ENCODE results near the gene METTL22. TPM values are rescaled to one million over a fixed set of nuclear protein-coding genes. Genes with fewer than 3 reads are reported as not detected.
A peak's percentile ranks its signal among the peaks of the same experiment; 100 is the strongest.
"Not testable (repeated sequence)": the region's sequence is repeated elsewhere in the genome, so short reads cannot be mapped to it uniquely, and the experiment has no call there.

The METTL22 gene
- total RNA-seq, 1 donor from 2014 or later = 40.0 TPM

DNA sequence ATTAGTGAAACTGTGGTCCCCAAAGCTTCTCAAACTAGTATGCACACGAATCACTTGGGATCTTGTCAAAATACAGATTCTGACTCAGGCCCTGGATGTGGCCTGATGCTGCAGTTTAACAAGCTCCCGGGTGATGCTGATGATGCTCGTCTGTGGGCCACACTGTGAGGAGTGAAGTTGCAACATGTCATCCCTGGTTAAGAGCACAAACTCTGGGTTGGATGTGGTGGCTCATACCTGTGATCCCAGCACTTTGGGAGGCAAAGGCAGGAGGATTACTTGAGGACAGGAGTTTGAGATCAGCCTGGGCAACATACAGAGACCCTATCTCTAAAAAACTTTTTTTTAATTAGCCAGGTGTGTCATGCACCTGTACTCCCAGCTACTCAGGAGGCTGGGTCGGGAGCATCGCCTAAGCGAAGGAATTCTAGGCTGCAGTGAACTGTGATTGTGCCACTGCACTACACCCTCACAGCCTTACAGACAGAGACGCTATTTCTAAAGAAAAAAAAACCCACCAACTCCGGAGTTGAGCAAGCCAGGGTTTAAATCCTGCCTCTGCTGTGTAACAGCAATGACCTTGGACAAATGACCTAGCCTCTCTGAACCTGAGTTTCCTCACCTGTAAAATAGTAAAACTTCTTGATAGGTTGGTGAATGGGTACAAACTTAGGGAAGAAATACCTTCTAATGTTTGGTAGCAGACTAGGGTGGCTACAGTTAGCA, 28.5 kb downstream of the METTL22 start:
- no peak for DNase-seq (ENCODE audit: extremely low spot score in 2 of 2)
- no peak overlapping the region for H3K27ac ChIP-seq
- H3K4me1 ChIP-seq = no peaks in the 10 kb centered on the region
- no peaks in the 10 kb centered on the region for H3K27me3 ChIP-seq
- intact Hi-C loops (cut with DNase I) = no loop called here
- no peaks in the 10 kb centered on the region for H3K9me3 ChIP-seq
- no peak for TF ChIP-seq POLR2AphosphoS5 (IDR thresholded peaks at IDR 0.05; ENCODE audit: insufficient read depth in 1 of 2, low read depth in 1 of 2)
- no peak for TF ChIP-seq POLR2A (IDR thresholded peaks at IDR 0.05)
- TF ChIP-seq, protein P1, sequence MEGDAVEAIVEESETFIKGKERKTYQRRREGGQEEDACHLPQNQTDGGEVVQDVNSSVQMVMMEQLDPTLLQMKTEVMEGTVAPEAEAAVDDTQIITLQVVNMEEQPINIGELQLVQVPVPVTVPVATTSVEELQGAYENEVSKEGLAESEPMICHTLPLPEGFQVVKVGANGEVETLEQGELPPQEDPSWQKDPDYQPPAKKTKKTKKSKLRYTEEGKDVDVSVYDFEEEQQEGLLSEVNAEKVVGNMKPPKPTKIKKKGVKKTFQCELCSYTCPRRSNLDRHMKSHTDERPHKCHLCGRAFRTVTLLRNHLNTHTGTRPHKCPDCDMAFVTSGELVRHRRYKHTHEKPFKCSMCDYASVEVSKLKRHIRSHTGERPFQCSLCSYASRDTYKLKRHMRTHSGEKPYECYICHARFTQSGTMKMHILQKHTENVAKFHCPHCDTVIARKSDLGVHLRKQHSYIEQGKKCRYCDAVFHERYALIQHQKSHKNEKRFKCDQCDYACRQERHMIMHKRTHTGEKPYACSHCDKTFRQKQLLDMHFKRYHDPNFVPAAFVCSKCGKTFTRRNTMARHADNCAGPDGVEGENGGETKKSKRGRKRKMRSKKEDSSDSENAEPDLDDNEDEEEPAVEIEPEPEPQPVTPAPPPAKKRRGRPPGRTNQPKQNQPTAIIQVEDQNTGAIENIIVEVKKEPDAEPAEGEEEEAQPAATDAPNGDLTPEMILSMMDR (IDR thresholded peaks at IDR 0.05) = no peak
- H3K4me3 ChIP-seq = no peak overlapping the region
- peaks cover 0 to 19% of the 10 kb centered on the region in 2 donors for H3K36me3 ChIP-seq

DNA sequence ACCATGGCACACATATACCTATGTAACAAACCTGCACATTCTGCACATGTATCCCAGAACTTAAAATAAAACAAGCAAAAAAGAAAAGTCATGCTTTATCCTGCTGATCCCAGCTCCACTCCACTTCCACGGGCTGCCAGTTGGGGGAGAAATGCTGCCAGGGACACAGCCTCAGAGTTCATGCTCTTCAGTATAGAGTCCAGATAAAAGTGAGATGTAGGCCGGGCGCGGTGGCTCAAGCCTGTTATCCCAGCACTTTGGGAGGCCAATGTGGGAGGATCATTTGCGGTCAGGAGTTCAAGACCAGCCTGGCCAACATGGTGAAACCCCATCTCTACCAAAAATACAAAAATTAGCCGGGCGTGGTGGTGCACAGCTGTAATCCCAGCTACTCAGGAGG, 30.5 kb downstream of the METTL22 start:
- intact Hi-C loops (cut with DNase I); H3K36me3 ChIP-seq; H3K9me3 ChIP-seq; H3K4me1 ChIP-seq; DNase-seq (ENCODE audit: extremely low spot score in 2 of 2); H3K4me3 ChIP-seq; H3K27ac ChIP-seq; H3K27me3 ChIP-seq: not testable (repeated sequence)

- TF ChIP-seq POLR2AphosphoS5 (IDR thresholded peaks at IDR 0.05; ENCODE audit: insufficient read depth in 1 of 2, low read depth in 1 of 2) (no peak), POLR2A (IDR thresholded peaks at IDR 0.05) (no peak)
- TF ChIP-seq, protein P1 (IDR thresholded peaks at IDR 0.05) = no peak
- Histone ChIP-seq H3K9me3 (no peaks in the 10 kb centered on the region), H3K4me1 (no peaks in the 10 kb centered on the region), H3K4me3 (no peak overlapping the region), H3K36me3 (no peaks in the 10 kb centered on the region), H3K27me3 (no peaks in the 10 kb centered on the region), H3K27ac (no peak overlapping the region)
- intact Hi-C loops (cut with DNase I) = loop anchor here (5.0 kb wide), 1 partner anchor 222 kb away; no protein-coding TSS in a partner anchor
- no peak for DNase-seq (ENCODE audit: extremely low spot score in 2 of 2)
Observed at GRCh38 chr16:8655184-8655717, 33.8 kb downstream of the METTL22 start.

DNA sequence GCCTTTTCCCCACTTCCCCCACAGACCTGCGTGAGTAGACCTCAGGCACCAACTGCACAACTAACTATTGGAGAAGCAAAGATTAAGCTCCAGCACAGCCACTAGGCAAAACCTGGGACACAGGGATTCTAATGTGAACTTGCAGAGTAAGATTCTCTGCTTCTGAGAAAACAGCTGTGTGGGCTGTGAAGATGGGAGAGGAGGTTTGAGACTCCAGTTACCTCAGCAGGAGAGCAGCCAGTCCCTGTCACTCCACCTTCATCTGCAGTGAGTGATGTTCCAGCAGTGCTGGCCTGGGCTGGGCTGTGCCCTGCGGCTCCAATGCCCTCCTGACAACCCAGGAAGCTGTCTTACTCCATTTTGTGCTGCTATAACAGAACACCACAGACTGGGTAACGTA, 34.9 kb downstream of the METTL22 start:
- H3K36me3 ChIP-seq = no peaks in the 10 kb centered on the region
- intact Hi-C loops (cut with DNase I) = loop anchor here (5.0 kb wide), 1 partner anchor 221 kb away; no protein-coding TSS in a partner anchor
- no peak for DNase-seq (ENCODE audit: extremely low spot score in 2 of 2)
- H3K27ac ChIP-seq = no peak overlapping the region
- H3K4me1 ChIP-seq = no peaks in the 10 kb centered on the region
- no peak for TF ChIP-seq POLR2AphosphoS5 (IDR thresholded peaks at IDR 0.05; ENCODE audit: insufficient read depth in 1 of 2, low read depth in 1 of 2)
- TF ChIP-seq, protein P1 (IDR thresholded peaks at IDR 0.05) = no peak
- no peak for TF ChIP-seq POLR2A (IDR thresholded peaks at IDR 0.05)
- H3K27me3 ChIP-seq = no peaks in the 10 kb centered on the region
- no peak overlapping the region for H3K4me3 ChIP-seq
- H3K9me3 ChIP-seq = no peaks in the 10 kb centered on the region

GRCh38 chr16:8660841-8661301, 39.4 kb downstream of the METTL22 start:
- Histone ChIP-seq H3K36me3 (peaks cover 0 to 7% of the 10 kb centered on the region in 2 donors), H3K4me1 (no peaks in the 10 kb centered on the region), H3K9me3 (no peaks in the 10 kb centered on the region), H3K27me3 (no peaks in the 10 kb centered on the region), H3K4me3 (no peak overlapping the region), H3K27ac (no peak overlapping the region)
- TF ChIP-seq, protein P1 (IDR thresholded peaks at IDR 0.05) = peak; percentile 30 to 52 (median 36)
- no peak for TF ChIP-seq POLR2A (IDR thresholded peaks at IDR 0.05)
- intact Hi-C loops (cut with DNase I) = loop anchor here (10.0 kb wide), 1 partner anchor 134 kb away; the partner anchor contains the start of genes PMM2 and TMEM186
- no peak for DNase-seq (ENCODE audit: extremely low spot score in 2 of 2)

Measured in vagina (tissue), 2 donors.